Ishikawa (cell line): ENCODE measurements around the gene L2HGDH.

Experiments
- NFIC ChIP-seq: IDR thresholded peaks from 2 replicates; pipeline ENCODE4 v1.6.1; 2012
- TAF1 ChIP-seq: IDR thresholded peaks from 2 replicates; pipeline ENCODE4 v1.6.1; 2012; ENCODE audit warnings: low read depth, mild to moderate bottlenecking
- YY1 ChIP-seq: IDR thresholded peaks from 2 replicates; pipeline ENCODE4 v1.6.1; 2012; ENCODE audit warnings: low read depth
- TF ChIP-seq, protein P1 (sequence below): IDR thresholded peaks from 2 replicates; pipeline ENCODE4 v1.6.1; 2012
- TF ChIP-seq, protein P2 (sequence below): IDR thresholded peaks from 2 replicates; pipeline ENCODE4 v1.6.1; 2012; ENCODE audit warnings: low read depth, mild to moderate bottlenecking

DNA sequence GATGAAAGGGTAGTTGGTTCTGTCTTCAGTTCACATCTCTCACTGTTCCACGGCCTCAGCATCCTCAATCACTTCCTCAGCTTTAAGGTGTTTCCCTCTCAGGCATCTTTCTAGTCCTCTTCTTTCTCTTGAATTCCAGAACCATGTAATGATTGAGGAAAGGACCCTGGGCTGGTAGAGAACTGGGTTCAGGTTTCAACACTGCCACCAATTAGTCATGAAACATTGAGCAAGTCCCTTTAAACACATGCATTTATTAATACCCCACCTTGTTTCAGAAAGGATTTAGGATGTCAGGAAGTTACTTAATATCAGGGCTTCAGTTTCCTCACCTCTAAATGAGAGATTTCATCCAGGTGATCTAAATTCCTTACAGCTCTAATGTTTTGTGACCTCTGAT, 7.3 kb upstream of the L2HGDH start:
- TF ChIP-seq YY1 (no peak), TAF1 (no peak), NFIC (no peak)
- TF ChIP-seq, protein P1, sequence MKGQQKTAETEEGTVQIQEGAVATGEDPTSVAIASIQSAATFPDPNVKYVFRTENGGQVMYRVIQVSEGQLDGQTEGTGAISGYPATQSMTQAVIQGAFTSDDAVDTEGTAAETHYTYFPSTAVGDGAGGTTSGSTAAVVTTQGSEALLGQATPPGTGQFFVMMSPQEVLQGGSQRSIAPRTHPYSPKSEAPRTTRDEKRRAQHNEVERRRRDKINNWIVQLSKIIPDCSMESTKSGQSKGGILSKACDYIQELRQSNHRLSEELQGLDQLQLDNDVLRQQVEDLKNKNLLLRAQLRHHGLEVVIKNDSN, result no peak
- TF ChIP-seq, protein P2, sequence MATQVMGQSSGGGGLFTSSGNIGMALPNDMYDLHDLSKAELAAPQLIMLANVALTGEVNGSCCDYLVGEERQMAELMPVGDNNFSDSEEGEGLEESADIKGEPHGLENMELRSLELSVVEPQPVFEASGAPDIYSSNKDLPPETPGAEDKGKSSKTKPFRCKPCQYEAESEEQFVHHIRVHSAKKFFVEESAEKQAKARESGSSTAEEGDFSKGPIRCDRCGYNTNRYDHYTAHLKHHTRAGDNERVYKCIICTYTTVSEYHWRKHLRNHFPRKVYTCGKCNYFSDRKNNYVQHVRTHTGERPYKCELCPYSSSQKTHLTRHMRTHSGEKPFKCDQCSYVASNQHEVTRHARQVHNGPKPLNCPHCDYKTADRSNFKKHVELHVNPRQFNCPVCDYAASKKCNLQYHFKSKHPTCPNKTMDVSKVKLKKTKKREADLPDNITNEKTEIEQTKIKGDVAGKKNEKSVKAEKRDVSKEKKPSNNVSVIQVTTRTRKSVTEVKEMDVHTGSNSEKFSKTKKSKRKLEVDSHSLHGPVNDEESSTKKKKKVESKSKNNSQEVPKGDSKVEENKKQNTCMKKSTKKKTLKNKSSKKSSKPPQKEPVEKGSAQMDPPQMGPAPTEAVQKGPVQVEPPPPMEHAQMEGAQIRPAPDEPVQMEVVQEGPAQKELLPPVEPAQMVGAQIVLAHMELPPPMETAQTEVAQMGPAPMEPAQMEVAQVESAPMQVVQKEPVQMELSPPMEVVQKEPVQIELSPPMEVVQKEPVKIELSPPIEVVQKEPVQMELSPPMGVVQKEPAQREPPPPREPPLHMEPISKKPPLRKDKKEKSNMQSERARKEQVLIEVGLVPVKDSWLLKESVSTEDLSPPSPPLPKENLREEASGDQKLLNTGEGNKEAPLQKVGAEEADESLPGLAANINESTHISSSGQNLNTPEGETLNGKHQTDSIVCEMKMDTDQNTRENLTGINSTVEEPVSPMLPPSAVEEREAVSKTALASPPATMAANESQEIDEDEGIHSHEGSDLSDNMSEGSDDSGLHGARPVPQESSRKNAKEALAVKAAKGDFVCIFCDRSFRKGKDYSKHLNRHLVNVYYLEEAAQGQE, result no peak
